ENCODE results near the gene PCNX3.

The PCNX3 gene

GRCh38 chr11:65599216-65599954 is 16.2 kb upstream of the PCNX3 start:
- no peak for DNase-seq

DNA sequence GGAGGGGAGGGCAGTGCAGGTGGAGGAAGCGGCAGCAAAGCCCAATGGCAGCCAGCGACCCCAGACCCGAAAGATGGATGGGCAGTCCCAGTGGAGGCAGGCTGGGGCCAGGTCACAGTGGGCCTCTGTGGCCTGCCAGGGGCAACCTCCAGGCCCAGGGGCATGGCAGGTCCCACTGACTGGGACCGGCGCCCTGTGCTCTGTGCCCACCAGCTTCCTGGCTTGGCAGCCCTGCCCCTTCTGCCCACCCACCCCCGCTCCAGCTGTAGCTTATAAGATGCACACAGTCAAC is 15.7 kb upstream of the PCNX3 start:
- DNase-seq = no peak

- no peak for DNase-seq
Measured at GRCh38 chr11:65604258-65604657, 11.3 kb upstream of the PCNX3 start.

- DNase-seq = peak; percentile 97
Measured at GRCh38 chr11:65606876-65607613, 8.5 kb upstream of the PCNX3 start.

GRCh38 chr11:65607614-65608426 is 7.8 kb upstream of the PCNX3 start:
- DNase-seq = no peak

DNA sequence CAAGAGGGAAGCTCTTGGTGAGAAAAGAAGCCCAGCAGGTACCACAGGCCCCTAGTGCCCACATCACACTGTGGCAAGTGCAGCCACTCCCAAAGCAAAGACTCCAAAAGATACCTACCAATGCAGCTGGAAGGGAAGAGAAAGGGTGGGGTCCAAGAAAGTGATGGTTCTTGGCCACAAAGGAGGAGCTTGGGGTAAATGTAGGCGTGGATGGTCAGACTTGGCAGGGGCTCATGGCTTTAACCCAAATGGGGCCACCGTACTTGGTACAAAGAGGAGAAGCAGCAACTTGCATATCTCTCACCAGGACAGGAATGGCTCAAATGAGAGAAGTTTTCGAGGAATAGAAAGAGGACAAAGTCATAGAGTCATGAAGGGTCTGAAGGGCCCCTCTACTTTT is 6.3 kb upstream of the PCNX3 start:
- DNase-seq = no peak

- DNase-seq = no peak
Measured at GRCh38 chr11:65609665-65610064, 5.9 kb upstream of the PCNX3 start.

GRCh38 chr11:65610404-65610803 is 5.2 kb upstream of the PCNX3 start:
- no peak for DNase-seq

GRCh38 chr11:65611028-65611757 is 4.4 kb upstream of the PCNX3 start:
- no peak for DNase-seq

- DNase-seq = no peak
Measured at GRCh38 chr11:65611758-65612603, 3.6 kb upstream of the PCNX3 start.

DNA sequence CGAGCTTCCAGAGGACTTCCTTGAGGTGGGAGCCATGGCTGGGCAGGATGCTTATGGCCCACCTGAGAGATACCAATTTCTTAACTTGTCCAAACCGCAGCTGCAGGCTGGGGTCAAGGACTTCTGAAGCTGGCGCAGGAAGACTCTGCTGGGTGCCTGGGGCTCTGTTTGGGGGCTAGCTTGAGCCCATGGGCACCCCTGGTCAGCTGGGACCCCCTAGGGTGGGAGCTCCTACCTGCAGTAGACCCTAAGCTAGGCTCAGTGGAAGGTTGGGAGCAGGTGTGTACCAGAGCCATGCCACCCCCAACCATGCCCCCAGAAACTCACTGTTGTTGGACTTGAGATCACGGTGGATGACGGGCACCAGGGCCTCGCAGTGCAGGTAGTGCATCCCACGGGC is 2.9 kb upstream of the PCNX3 start:
- no peak for DNase-seq

DNA sequence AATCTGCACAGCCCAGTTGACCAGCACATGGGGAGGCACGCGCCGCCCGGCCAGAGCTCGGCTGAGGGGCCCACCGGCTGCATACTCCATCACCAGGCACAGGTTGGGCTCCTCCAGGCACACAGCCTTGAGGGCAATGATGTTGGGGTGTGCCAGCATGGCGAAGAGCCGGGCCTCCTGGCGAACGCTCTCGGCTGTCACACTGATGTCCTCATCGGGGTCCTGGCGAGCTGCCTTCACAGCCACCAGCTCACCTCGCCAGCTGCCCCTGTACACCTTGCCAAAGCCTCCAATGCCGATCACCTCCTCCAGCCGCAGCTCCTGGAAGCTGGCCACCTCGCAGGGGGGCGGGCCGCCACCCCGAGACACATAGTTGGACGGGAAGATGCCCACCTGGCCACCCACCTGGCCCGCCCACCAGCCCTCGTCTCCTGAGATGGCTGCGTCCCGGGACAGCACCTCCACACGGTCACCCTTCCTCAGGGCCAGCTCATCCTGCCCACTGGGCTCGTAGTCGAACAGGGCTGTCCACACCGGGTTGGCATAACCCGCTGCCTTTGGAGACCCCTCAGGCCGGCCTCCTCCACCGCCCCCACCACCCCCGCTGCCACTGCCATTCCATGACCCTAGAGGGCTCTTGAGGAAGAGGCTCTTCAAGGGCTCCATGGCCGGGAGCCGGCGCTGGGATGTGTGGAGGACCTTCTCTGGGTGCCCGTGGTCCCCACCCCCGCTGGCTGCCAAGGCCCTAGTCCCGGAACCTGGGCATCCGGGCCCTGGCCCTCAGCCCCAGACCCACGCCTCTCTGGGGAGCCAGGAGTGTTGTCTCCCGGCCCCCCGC is 2.3 kb upstream of the PCNX3 start:
- no peak for DNase-seq

DNA sequence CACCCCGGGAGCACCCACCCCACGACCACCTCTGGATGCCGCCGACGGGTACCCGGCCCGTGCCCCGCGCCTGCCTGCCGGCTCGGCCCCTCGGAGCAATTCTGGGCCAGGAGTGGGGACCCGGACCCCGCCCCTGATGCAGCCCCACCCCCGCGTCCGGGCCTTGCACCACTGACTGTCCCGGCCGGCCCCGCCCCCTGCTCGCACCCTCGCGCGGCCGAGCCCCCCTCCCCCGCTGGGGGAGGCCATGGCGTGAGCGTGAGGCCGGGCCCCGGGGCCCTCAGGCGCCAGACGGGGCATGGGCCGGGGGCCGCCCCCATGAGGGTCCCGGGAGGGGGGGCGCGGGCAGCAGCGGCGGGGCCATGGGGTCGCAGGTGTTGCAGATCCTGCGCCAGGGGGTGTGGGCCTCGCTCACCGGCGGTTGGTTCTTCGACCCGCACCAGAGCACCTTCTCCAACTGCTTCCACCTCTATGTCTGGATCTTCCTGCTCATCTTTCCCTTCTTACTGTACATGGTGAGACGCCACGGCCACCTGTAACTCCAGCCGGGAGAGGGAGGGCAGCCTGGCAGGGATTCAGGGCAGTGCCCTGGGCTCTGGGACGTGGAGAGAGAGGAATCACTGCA is 486 bp downstream of the PCNX3 start:
- DNase-seq = no peak

- DNase-seq = no peak
Measured at GRCh38 chr11:65616575-65617001, 1.0 kb downstream of the PCNX3 start.

GRCh38 chr11:65617136-65617850 is 1.7 kb downstream of the PCNX3 start:
- DNase-seq = no peak

GRCh38 chr11:65617990-65618751 is 2.6 kb downstream of the PCNX3 start:
- no peak for DNase-seq

- no peak for DNase-seq
Measured at GRCh38 chr11:65618763-65619162, 3.2 kb downstream of the PCNX3 start.

DNA sequence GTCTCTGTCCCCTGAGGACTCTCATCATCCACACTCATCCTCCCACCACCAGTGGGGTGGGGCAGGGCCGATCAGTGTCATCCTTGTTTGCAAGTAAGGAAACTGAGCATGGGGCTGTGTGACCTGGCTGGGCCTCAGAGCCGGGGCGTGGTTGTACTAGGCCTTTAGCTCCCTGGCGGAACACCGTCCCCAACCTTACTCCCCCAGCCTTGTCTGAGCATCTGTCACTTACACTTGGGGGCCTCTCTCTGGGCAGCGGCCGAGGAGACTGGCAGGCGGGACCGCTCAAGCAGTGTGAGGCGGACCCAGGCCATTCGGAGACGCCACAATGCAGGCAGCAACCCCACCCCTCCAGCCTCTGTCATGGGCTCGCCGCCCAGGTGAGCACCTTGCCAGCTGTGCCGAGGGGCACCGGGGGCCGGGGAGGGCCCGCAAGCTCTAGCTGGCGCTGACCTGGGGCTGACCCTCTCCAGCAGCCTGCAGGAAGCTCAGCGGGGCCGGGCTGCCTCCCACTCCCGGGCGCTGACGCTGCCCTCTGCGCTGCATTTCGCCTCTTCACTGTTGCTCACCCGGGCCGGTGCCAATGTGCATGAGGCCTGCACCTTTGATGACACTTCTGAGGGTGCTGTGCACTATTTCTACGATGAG is 3.8 kb downstream of the PCNX3 start:
- DNase-seq = no peak

- DNase-seq = no peak
Measured at GRCh38 chr11:65620666-65621065, 5.1 kb downstream of the PCNX3 start.
